ENCODE results near the gene SWI5. TPM values are rescaled to one million over a fixed set of nuclear protein-coding genes. Genes with fewer than 3 reads are reported as not detected.

Gene SWI5
- total RNA-seq, 1 donor, result 31.1 TPM

GRCh38 chr9:128314697-128315096 lies 38.6 kb downstream of the SWI5 start:
- DNase-seq (ENCODE audit: low read depth), result no peak
- TF ChIP-seq, protein P1, sequence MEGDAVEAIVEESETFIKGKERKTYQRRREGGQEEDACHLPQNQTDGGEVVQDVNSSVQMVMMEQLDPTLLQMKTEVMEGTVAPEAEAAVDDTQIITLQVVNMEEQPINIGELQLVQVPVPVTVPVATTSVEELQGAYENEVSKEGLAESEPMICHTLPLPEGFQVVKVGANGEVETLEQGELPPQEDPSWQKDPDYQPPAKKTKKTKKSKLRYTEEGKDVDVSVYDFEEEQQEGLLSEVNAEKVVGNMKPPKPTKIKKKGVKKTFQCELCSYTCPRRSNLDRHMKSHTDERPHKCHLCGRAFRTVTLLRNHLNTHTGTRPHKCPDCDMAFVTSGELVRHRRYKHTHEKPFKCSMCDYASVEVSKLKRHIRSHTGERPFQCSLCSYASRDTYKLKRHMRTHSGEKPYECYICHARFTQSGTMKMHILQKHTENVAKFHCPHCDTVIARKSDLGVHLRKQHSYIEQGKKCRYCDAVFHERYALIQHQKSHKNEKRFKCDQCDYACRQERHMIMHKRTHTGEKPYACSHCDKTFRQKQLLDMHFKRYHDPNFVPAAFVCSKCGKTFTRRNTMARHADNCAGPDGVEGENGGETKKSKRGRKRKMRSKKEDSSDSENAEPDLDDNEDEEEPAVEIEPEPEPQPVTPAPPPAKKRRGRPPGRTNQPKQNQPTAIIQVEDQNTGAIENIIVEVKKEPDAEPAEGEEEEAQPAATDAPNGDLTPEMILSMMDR (IDR thresholded peaks at IDR 0.05; ENCODE audit: insufficient read depth, low read depth, low read length), result no peak
- H3K4me3 ChIP-seq (ENCODE audit: low read depth, low read length), result no peak overlapping the region

DNA sequence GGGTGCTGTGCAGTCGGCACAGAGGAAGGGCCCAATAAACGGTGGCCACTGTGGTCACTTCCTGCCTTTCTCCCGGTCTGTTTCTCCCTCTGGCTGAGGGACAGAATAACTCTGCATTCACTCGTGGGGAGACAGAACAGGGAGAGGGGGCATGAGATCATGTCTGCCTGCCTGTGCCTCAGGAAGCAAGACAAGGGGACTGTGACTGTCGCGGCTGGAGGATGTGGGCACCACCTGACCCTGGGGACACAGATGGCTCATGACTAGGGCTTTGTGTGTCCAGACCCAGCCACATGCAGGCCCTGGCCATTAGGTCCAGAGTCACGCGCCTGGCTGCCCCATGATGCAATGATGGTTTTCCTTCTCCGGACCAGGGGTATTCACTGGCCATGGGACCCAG lies 40.3 kb downstream of the SWI5 start:
- TF ChIP-seq, protein P1 (IDR thresholded peaks at IDR 0.05; ENCODE audit: insufficient read depth, low read depth, low read length), result no peak
- DNase-seq (ENCODE audit: low read depth), result no peak
- no peak overlapping the region for H3K4me3 ChIP-seq (ENCODE audit: low read depth, low read length)

DNA sequence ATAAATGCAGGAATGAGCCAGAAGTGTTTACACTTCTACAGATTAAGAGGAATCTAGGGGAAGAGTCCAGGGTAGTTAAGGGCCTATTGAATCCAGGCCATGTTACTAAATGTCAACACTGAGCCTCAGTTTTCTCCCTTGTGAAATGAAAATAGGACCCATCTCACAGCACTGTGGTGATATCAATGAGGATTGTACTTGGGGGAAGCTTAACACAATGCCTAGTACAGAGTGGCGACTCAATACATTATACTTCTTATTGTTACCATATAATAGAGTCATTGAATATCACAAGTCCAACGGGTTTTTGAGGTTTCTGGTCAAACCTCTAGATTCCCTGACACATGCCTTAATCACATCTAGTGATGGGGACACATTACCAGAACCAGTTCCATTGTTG lies 41.6 kb downstream of the SWI5 start:
- H3K4me3 ChIP-seq (ENCODE audit: low read depth, low read length), result no peak overlapping the region
- TF ChIP-seq, protein P1 (IDR thresholded peaks at IDR 0.05; ENCODE audit: insufficient read depth, low read depth, low read length), result no peak
- no peak for DNase-seq (ENCODE audit: low read depth)

DNA sequence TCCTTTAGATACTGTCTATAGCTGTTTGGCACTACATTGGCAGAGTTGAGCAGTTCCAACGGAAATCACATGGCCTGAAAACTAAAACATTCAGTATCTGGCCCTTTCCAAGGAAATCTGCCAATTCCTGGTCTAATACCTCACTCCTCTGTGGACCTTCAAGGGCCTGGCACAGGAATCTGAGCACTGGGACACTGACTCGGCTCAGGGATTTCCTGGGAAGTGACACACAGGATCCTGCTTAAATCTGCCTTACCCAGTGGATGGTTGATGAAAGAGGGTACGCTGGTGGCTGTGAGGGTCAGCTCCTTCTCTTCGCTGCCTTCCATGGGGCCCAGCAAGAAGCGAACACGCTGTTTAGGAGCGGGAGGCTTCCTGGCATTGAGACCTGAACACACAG lies 45.3 kb downstream of the SWI5 start:
- TF ChIP-seq, protein P1 (IDR thresholded peaks at IDR 0.05; ENCODE audit: insufficient read depth, low read depth, low read length), result no peak
- peak overlapping the region; percentile 97 for H3K4me3 ChIP-seq (ENCODE audit: low read depth, low read length)
- DNase-seq (ENCODE audit: low read depth), result no peak

- DNase-seq (ENCODE audit: low read depth), result no peak
- H3K4me3 ChIP-seq (ENCODE audit: low read depth, low read length), result peak overlapping the region; percentile 97
- TF ChIP-seq, protein P1 (IDR thresholded peaks at IDR 0.05; ENCODE audit: insufficient read depth, low read depth, low read length), result no peak
Observed at GRCh38 chr9:128321879-128322403, 45.9 kb downstream of the SWI5 start.

DNA sequence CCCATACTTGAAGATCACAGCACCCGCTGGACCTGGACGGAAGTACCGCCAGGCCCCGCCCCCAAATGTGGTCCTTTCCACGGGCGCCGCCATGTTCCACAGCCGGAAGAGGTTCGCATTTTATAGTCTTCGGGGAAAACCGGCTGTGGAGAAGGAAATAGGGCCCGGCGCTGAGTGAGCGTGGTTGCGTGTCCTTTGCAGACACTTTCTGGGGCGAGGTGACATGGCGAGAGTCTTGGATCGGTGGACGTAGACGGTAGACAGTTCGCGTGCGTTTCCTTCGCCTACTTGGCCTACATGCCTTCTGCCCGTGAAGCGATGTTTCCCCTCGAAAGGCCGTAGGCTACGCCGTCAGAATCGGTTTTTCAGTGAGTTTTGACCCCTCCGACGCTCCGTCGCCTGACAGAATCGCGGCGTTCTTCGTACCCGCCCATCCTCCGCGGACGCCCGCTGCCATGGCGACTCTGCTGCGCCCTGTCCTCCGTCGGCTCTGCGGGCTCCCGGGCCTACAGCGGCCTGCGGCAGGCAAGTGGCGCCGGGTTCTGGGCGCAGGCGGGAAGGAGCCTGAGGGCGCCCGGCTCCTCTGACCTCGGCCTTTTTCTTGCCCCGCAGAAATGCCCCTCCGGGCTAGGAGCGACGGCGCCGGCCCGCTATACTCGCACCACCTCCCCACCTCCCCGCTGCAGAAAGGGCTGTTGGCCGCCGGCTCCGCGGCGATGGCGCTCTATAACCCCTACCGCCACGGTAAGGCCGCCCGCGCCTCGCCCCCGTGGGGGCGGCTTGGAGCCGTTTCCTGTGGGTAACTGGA lies 46.5 kb downstream of the SWI5 start, which contains the start of the genes COQ4 and TRUB2:
Gene COQ4 (plus strand): TSS at position 436 of the 808 bp plus-strand sequence. CDS start 20 bp downstream, at position 456.
Gene TRUB2 (minus strand): TSS at position 44 of the 808 bp plus-strand sequence. CDS start 39 bp downstream, at position 5.
- peak within 1 kb of the TSS; percentile 97 for H3K4me3 ChIP-seq (ENCODE audit: low read depth, low read length)
- TF ChIP-seq, protein P1 (IDR thresholded peaks at IDR 0.05; ENCODE audit: insufficient read depth, low read depth, low read length), result no peak
- peak; percentile 97 for DNase-seq (ENCODE audit: low read depth)
